ENCODE results near the gene RTN4.

RTN4 gene

GRCh38 chr2:54927085-54927750 is 123.0 kb downstream of the RTN4 start:
- H3K36me3 Mint-ChIP-seq = peaks cover 3 to 6% of the 10 kb centered on the region in 2 donors
- no peak overlapping the region for H3K4me3 Mint-ChIP-seq
- peaks cover 7 to 11% of the 10 kb centered on the region in 2 donors for H3K27me3 Mint-ChIP-seq
- DNase-seq (no peak), ATAC-seq (replicated peaks) (no peak)
- H3K9me3 Mint-ChIP-seq = peaks cover 1 to 3% of the 10 kb centered on the region in 2 donors
- no peak overlapping the region for H3K27ac Mint-ChIP-seq
- peaks cover 2 to 5% of the 10 kb centered on the region in 2 donors for H3K4me1 Mint-ChIP-seq

GRCh38 chr2:54925022-54925421 is 125.2 kb downstream of the RTN4 start:
- Mint-ChIP-seq H3K36me3 (peaks cover 4 to 6% of the 10 kb centered on the region in 2 donors), H3K27me3 (peaks cover 7 to 11% of the 10 kb centered on the region in 2 donors), H3K4me1 (peaks cover under 1 to 2% of the 10 kb centered on the region in 2 donors), H3K4me3 (no peak overlapping the region), H3K27ac (no peak overlapping the region), H3K9me3 (peaks cover 5 to 8% of the 10 kb centered on the region in 2 donors)
- DNase-seq (no peak), ATAC-seq (replicated peaks) (no peak)

GRCh38 chr2:54924121-54924520 is 126.1 kb downstream of the RTN4 start:
- Mint-ChIP-seq H3K27me3 (peaks cover 7 to 11% of the 10 kb centered on the region in 2 donors), H3K4me3 (no peak overlapping the region), H3K4me1 (no peaks in the 10 kb centered on the region), H3K9me3 (peaks cover 5 to 8% of the 10 kb centered on the region in 2 donors), H3K36me3 (peaks cover 4 to 6% of the 10 kb centered on the region in 2 donors), H3K27ac (no peak overlapping the region)
- DNase-seq = no peak
- ATAC-seq (replicated peaks) = no peak
